Activated naive CD8-positive, alpha-beta T cell treated with anti-CD3 and anti-CD28 coated beads, Interleukin-2, amount 10 ng/mL, durations not matched to agents 7 days and 5 days (primary cell): ENCODE results near the gene GAK. TPM values are rescaled to one million over a fixed set of nuclear protein-coding genes. Genes with fewer than 3 reads are reported as not detected.

Source experiments
- ATAC-seq: fragments of 150-1000 bp; cut with Tn5 transposase; one replicate; pipeline ENCODE4 v1.10.0; 2021; ENCODE audit warnings: low read depth, moderate library complexity
- POLR2A ChIA-PET: fragments of 350-600 bp; sonication (Branson Sonifier 250); formaldehyde crosslinking; loops from one replicate; lab custom pipeline; 2021; ENCODE audit warnings: antibody characterized with exemption; lab: Charles Lee
- DNase-seq: peaks from one replicate; pipeline ENCODE4 v3.0.0; 2021
- H3K27ac Mint-ChIP-seq: one replicate; pipeline ENCODE4 v1.8.0; 2022; ENCODE audit warnings: mild to moderate bottlenecking, mixed read lengths
- H3K27me3 Mint-ChIP-seq: one replicate; pipeline ENCODE4 v1.8.0; 2022; ENCODE audit warnings: mild to moderate bottlenecking, moderate library complexity, mixed read lengths
- H3K36me3 Mint-ChIP-seq: one replicate; pipeline ENCODE4 v1.8.0; 2021; ENCODE audit warnings: mild to moderate bottlenecking, mixed read lengths
- H3K4me1 Mint-ChIP-seq: one replicate; pipeline ENCODE4 v1.8.0; 2021; ENCODE audit warnings: mixed read lengths
- H3K4me3 Mint-ChIP-seq: one replicate; pipeline ENCODE4 v1.8.0; 2022; ENCODE audit warnings: mild to moderate bottlenecking, moderate library complexity, mixed read lengths
- H3K9me3 Mint-ChIP-seq: one replicate; pipeline ENCODE4 v1.8.0; 2021; ENCODE audit warnings: mixed read lengths
- total RNA-seq, 2 experiments: library from RNA; stranded (reverse); gene quantifications; one replicate each; pipeline ENCODE4 v1.2.3, GENCODE V29; 2021

GAK gene
- total RNA-seq, 2 experiments from 2014 or later = 169 to 182 TPM

DNA sequence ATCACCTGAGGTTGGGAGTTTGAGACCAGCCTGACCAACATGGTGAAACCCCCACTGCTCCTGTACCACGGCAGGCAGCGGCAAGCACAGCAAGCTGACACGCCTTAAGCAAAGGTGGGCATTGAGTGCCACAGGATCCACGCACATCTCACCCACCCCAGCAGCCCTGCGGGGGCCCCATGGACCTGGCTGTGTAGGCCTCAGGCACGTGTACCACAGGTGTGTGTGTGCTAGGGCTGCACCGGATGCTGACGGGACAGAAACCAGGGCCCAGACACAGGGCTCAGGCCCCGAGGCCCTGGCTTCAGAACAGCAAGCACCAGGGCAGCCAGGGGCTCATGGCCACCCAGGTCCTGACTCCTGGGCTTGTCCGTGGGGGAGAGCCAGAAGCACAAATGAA is 46.8 kb downstream of the GAK start:
- H3K27me3 Mint-ChIP-seq = no peaks in the 10 kb centered on the region
- ATAC-seq (no peak), DNase-seq (no peak)
- POLR2A ChIA-PET = no interaction called here
- peaks cover 2% of the 10 kb centered on the region for H3K4me1 Mint-ChIP-seq
- peaks cover 5% of the 10 kb centered on the region for H3K9me3 Mint-ChIP-seq
- H3K27ac Mint-ChIP-seq = no peak overlapping the region
- no peak overlapping the region for H3K4me3 Mint-ChIP-seq
- peaks cover 16% of the 10 kb centered on the region for H3K36me3 Mint-ChIP-seq

DNA sequence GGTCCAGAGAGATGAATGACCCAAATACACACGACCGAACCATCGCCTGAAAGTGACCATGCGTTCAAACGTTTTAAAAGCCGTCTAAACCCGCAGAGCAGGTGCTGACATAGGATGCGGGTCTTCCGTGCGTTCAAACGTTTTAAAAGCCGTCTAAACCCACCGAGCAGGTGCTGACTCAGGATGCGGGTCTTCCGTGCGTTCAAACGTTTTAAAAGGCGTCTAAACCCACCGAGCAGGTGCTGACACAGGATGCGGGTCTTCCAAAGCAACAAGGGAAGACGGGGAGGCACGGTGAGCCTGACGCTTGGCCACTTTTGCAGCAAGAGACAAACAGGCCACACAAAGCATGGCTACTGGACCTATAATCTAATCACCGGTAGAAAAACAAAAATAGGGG is 47.2 kb downstream of the GAK start:
- peaks cover 5% of the 10 kb centered on the region for H3K9me3 Mint-ChIP-seq
- ATAC-seq (no peak), DNase-seq (no peak)
- H3K4me1 Mint-ChIP-seq = peaks cover 7% of the 10 kb centered on the region
- no peaks in the 10 kb centered on the region for H3K27me3 Mint-ChIP-seq
- H3K36me3 Mint-ChIP-seq = peaks cover 15% of the 10 kb centered on the region
- POLR2A ChIA-PET = no interaction called here
- no peak overlapping the region for H3K27ac Mint-ChIP-seq
- no peak overlapping the region for H3K4me3 Mint-ChIP-seq

DNA sequence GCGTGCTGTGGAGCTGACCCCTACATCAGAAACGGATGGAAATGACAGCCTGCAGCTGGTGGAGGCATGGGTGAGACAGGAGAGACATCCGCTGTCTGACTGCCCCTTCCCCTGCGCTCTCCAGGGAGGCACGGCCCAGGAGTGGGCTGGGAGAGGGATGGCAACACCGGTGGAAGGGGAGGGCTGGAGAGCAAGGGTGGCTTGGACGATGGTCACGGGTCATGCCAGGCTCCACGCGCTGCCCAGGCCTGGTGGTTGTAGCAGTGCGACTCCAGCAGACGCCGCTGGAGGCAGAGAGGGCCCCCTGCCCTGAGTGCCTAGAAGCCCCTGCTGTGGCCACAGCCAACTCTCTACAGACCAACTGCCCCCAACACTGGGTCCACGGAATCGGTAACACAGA is 47.9 kb downstream of the GAK start:
- Mint-ChIP-seq H3K4me3 (no peak overlapping the region), H3K27ac (no peak overlapping the region), H3K4me1 (peaks cover 13% of the 10 kb centered on the region), H3K27me3 (no peaks in the 10 kb centered on the region), H3K9me3 (peaks cover 5% of the 10 kb centered on the region), H3K36me3 (peaks cover 15% of the 10 kb centered on the region)
- POLR2A ChIA-PET = no interaction called here
- DNase-seq (no peak), ATAC-seq (no peak)

DNA sequence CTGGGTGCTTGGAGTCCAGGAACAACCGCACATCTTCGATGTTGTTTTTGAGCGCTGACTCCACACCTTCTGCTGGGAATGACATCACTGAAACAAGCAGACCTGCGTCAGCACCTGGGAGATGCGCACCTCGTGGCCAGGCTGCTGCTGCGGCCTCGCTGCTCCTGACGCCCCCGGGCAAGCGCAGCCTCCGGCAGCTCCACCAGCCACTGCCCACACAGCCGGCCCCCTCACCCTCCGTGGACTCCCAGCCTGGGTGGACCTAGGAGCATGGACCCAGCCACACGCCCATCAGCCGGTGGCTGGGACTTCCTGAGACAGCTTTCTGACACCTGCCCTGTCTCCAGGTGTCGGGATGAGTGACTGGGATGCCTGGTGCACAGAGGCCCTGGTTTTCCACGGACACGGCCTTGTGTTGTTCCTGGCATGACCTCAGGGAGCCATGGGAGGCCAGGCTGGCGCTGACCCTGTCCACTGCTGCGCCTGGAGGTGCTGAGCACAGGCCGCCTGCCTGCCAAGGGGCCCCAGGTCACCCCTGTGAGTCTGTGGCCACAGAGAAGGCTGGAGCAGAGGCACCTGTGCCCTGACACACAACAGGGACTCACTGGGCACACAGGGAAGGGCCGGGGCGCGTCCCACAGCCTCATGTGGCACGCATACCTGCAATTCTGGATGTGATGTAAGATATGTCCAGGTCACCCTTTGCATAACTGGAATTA is 48.6 kb downstream of the GAK start:
- H3K36me3 Mint-ChIP-seq = peaks cover 15% of the 10 kb centered on the region

DNA sequence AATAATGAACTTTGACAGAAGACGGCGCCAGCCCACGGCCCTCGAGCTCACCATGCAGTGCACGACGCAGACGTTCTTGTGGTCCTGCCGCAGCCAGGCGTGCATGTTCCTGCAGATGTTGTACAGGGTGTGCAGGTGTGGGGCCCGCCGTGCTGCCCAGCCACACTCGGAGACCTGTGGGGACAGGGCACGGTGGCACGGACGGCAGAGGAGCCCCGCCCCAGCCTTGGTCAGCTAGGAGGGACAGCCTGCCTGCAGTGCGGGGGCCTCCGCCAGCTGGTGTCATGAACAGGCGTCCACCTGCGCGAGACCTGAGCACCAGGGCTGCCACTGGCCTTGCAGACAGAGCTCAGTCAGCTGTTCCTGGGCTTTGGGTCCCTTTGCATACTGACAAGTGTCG is 49.5 kb downstream of the GAK start:
- Mint-ChIP-seq H3K36me3 (peaks cover 15% of the 10 kb centered on the region), H3K27ac (no peak overlapping the region), H3K27me3 (no peaks in the 10 kb centered on the region), H3K4me1 (peaks cover 21% of the 10 kb centered on the region), H3K9me3 (peaks cover 3% of the 10 kb centered on the region), H3K4me3 (no peak overlapping the region)
- POLR2A ChIA-PET = no interaction called here
- ATAC-seq (no peak), DNase-seq (no peak)

More for the DNA sequence above, 48.6 kb downstream of the GAK start:
- Mint-ChIP-seq H3K27me3 (no peaks in the 10 kb centered on the region), H3K4me1 (peaks cover 19% of the 10 kb centered on the region), H3K27ac (no peak overlapping the region), H3K4me3 (no peak overlapping the region), H3K9me3 (peaks cover 5% of the 10 kb centered on the region)
- POLR2A ChIA-PET = no interaction called here
- no peak for DNase-seq
- no peak for ATAC-seq

DNA sequence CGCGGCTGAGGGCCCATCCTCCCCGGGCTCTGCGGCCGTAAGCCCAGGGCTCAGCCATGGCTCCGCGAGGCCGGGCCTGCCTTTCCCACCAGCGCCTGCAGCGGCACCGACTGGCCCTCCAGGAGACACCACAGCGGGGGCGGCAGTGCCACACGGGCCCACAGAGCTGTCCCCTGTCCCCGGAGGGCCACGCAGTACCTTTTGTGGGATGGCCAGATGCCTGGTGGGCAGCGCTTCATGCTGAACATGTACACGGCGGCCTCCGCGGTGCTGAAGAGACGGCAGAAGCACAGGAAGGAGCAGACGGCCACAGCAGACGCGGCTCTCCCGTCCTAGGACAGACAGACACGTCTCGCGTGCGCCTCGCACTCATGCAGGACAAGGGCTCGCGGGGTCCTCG is 50.4 kb downstream of the GAK start:
- no peak overlapping the region for H3K4me3 Mint-ChIP-seq
- no peak for DNase-seq
- ATAC-seq = no peak
- peaks cover 21% of the 10 kb centered on the region for H3K4me1 Mint-ChIP-seq
- no peak overlapping the region for H3K27ac Mint-ChIP-seq
- no peaks in the 10 kb centered on the region for H3K9me3 Mint-ChIP-seq
- peaks cover 15% of the 10 kb centered on the region for H3K36me3 Mint-ChIP-seq
- POLR2A ChIA-PET = no interaction called here
- no peaks in the 10 kb centered on the region for H3K27me3 Mint-ChIP-seq

DNA sequence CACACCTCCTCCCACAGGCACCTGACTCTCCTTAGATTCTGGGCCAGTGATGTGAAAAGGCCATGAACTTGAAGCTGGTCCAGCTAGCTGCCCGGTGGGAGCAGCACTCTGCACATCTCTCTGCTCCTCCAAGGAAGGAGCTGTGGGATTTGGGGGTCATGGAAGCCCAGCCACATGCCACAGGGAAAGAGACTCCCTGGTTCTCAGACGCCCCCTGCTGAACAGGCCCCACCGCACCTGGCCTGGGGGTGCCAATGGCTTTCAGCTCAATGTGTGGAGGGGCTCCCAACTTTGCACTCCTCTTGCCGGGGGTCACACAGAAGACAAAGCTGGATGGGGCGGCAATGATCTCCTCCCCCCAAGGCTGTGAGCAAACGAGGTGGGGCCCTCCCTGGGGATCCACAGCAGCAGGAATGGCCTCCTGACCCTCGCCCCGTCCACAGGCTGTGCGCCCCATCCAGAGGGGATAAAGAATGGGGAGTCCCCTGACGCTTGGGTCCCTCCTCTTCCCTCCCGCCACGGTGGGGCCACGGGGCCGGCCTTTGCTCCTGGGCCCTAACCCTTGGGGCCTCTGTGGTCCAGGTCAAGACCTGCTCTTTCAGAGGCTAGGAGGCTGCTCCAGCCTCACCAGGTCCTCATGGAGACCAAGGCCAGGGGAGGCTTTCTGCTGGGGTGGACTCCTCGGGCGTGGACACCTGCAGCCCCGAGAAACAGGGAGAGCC is 51.3 kb downstream of the GAK start:
- Mint-ChIP-seq H3K4me3 (peak overlapping the region; percentile 13), H3K27me3 (no peaks in the 10 kb centered on the region), H3K4me1 (peaks cover 21% of the 10 kb centered on the region), H3K9me3 (no peaks in the 10 kb centered on the region), H3K36me3 (peaks cover 11% of the 10 kb centered on the region), H3K27ac (peak overlapping the region; percentile 95)
- POLR2A ChIA-PET = no interaction called here
- no peak for DNase-seq
- ATAC-seq = no peak

DNA sequence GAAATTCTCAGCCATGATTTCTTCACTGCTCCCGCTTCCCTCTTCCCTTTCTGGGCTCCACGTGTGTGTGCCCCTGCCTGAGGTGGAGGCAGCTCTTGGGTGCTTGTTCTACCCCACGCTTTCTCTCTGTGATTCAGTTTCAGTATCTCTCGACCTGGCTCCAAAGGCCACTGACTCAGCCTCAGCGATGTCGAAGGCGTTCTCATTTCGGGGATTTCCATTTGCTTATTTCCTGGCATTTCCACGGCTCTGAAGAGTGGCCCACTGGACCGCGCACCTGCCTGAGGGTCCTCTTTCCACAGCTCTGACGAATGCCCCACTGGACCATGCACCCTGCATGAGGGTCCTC is 52.4 kb downstream of the GAK start:
- Mint-ChIP-seq H3K27me3 (no peaks in the 10 kb centered on the region), H3K9me3 (no peaks in the 10 kb centered on the region), H3K36me3 (peaks cover 12% of the 10 kb centered on the region), H3K4me1 (peaks cover 21% of the 10 kb centered on the region), H3K4me3 (peak overlapping the region; percentile 64), H3K27ac (peak overlapping the region; percentile 95)
- POLR2A ChIA-PET = interaction anchor here (0.8 kb wide), 1 partner anchor 21 kb away, joined by 3 read pairs; no protein-coding TSS in a partner anchor
- DNase-seq (no peak), ATAC-seq (peak; percentile 55)

DNA sequence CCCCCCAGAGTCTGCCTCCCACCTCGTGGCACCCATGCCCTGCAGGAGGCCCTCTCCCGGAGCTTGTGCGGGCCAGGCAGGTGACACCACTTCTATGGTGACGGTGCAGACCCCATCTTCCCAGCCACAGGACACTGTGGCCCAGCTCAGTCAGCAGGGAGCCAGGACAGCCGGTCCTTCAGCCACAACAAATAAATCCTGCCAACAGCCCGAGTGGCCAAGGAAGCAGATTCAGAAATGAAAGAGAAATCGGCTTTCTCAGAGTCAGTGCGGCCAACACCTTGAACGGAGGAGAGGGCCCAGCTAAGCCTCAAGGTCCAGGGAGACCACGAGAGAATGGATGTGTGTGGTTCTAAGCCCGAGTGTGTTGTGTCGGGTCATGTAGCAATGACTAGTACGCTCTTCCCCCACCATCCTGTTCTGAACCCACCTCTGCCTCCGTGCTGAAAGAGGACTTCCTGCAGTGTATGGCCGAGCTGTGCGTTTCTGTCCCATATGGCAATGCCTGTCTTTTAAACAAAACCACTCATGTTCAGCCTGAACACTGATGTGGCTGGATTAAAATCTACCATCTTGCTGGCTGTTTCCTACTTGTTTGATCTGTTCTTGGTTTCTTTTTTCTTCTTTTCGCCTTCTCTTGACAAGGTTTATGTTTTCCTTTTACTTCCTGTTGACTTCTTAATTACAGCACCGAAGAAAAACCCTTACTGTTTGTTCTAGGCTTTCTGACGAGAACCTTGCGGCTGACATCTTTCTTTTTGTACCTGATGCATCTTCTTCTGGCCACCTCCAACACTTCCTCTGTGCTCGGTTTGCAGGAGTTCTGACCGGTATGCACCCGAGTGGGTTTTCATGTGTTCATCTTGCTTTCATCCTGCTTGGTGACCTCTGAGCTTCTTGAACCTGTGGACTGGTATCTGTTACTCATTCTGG is 53.1 kb downstream of the GAK start:
- H3K27ac Mint-ChIP-seq = peak overlapping the region; percentile 95
- H3K4me3 Mint-ChIP-seq = peak overlapping the region; percentile 64
- peaks cover 12% of the 10 kb centered on the region for H3K36me3 Mint-ChIP-seq
- no peaks in the 10 kb centered on the region for H3K27me3 Mint-ChIP-seq
- no peaks in the 10 kb centered on the region for H3K9me3 Mint-ChIP-seq
- POLR2A ChIA-PET = interaction anchor here (0.8 kb wide), 1 partner anchor 22 kb away, joined by 3 read pairs; no protein-coding TSS in a partner anchor
- H3K4me1 Mint-ChIP-seq = peaks cover 21% of the 10 kb centered on the region
- ATAC-seq = peak; percentile 82
- DNase-seq = no peak

DNA sequence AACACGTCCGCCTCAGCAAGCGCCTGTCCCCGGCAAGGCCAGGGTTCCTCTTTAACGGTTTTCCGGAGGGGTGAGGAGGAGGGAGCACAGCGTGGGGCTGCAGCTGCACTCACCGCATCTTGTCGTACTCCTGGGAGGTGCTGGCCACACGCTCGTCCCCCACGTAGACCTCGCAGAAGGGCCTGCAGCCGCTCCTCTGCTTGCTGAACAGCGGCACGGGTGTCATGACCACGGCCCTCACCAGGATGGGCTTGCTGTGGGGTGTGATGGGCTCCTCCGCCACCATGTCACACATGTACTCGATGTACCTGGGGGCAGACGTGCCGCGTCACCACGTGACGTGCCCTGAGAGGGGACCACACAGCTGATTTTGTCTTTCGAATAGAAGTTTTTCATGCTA is 54.6 kb downstream of the GAK start:
- no peak overlapping the region for H3K27ac Mint-ChIP-seq

DNA sequence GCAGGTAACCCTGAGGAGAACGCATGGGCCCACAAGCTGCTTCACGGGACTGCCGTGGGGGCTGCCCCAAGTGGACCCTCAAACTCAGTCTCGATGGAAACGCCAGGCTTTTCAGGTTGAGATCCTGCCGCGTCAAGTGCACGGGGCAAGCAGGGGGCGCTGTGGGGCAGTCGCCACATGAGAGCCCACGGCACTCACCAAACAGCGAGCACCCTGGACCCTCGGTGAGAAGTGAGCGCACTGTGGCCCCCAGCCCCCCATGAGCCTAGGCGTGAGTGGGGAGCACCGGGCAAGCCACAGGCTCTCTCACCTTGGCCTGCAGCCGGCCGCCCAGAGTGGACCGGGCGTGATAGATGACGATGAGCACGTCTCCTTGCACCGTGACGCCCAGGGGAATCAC is 55.3 kb downstream of the GAK start:
- no peak for ATAC-seq
- POLR2A ChIA-PET = no interaction called here
- H3K4me1 Mint-ChIP-seq = peaks cover 21% of the 10 kb centered on the region
- no peaks in the 10 kb centered on the region for H3K27me3 Mint-ChIP-seq
- H3K27ac Mint-ChIP-seq = no peak overlapping the region
- DNase-seq = no peak
- no peak overlapping the region for H3K4me3 Mint-ChIP-seq
- H3K36me3 Mint-ChIP-seq = peaks cover 20% of the 10 kb centered on the region
- H3K9me3 Mint-ChIP-seq = no peaks in the 10 kb centered on the region

More for the DNA sequence above, 54.6 kb downstream of the GAK start:
- POLR2A ChIA-PET = no interaction called here
- ATAC-seq (no peak), DNase-seq (no peak)
- Mint-ChIP-seq H3K4me3 (no peak overlapping the region), H3K9me3 (no peaks in the 10 kb centered on the region), H3K36me3 (peaks cover 20% of the 10 kb centered on the region), H3K4me1 (peaks cover 21% of the 10 kb centered on the region), H3K27me3 (no peaks in the 10 kb centered on the region)

DNA sequence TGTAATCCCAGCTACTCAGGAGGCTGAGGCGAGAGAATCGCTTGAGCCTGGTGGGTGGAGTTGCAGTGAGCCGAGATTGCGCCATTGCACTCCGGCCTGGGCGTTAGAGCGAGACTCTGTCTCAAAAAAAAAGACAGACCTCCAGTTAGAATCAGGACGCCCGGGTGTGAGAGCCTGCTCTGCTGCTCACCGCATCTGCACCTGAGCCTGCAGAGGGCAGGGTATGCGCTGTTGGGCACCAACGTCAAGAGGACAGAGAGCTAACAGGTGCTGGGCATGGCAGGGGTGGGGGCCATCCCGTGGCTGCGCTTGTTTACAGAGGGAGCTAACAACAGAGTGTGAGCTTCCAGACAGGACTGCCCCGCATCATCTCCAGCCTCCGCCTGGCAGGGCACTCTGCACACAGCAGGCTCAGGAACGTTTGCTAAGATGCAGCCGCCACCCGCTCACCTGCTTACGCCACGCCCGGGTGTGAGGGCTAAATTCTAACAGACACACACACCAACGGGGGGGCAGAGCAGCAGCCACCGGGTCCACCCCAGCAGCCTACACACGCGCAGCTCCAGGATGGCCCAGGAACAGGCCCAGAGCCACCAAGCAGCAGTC is 56.2 kb downstream of the GAK start:
- ATAC-seq (no peak), DNase-seq (no peak)
- POLR2A ChIA-PET = no interaction called here
- peaks cover 21% of the 10 kb centered on the region for H3K4me1 Mint-ChIP-seq
- peaks cover 21% of the 10 kb centered on the region for H3K36me3 Mint-ChIP-seq
- H3K27me3 Mint-ChIP-seq = no peaks in the 10 kb centered on the region
- H3K4me3 Mint-ChIP-seq = no peak overlapping the region
- no peak overlapping the region for H3K27ac Mint-ChIP-seq
- H3K9me3 Mint-ChIP-seq = no peaks in the 10 kb centered on the region
